GM19397 (cell line): ENCODE data around the gene FANCC.

Source experiments
- ATAC-seq: cut with Tn5 transposase; IDR thresholded peaks from one replicate; pipeline ENCODE4 v1.9.1; 2021; ENCODE audit warnings: mild to moderate bottlenecking, moderate library complexity; ENCODE audit not compliant: unreplicated experiment

The FANCC gene

GRCh38 chr9:95104581-95104960 is 212.9 kb downstream of the FANCC start:
- ATAC-seq = no peak

- no peak for ATAC-seq
Measured at GRCh38 chr9:95103871-95104580, 213.5 kb downstream of the FANCC start.

DNA sequence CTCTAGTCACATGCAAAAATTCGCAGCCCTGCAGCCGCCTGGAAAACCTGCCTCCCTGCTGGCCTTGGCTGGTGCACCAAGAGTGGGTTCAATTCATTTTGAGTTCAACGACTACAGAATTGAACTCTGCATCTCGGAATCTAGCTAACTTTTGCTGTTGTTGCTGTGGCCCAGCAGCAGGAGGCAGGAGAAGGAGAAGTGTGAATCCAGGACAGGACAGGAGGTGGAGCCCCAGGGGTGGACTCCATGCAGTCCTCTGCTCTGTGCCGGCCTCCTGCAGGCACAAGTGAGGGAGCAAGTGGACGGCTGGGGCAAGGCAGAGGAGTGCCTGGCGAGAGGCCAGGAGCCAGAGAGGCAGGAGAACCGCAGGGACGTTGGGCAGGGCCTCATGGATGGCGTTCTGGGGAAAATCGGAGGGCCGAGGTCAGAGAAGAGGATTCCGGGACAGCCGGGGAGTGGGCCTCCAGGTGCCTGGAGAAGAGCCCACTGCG is 214.2 kb downstream of the FANCC start:
- no peak for ATAC-seq

- no peak for ATAC-seq
Measured at GRCh38 chr9:95102572-95102971, 214.9 kb downstream of the FANCC start.

- ATAC-seq = no peak
Measured at GRCh38 chr9:95102001-95102433, 215.5 kb downstream of the FANCC start.

GRCh38 chr9:95101326-95101725 is 216.2 kb downstream of the FANCC start:
- ATAC-seq = no peak

DNA sequence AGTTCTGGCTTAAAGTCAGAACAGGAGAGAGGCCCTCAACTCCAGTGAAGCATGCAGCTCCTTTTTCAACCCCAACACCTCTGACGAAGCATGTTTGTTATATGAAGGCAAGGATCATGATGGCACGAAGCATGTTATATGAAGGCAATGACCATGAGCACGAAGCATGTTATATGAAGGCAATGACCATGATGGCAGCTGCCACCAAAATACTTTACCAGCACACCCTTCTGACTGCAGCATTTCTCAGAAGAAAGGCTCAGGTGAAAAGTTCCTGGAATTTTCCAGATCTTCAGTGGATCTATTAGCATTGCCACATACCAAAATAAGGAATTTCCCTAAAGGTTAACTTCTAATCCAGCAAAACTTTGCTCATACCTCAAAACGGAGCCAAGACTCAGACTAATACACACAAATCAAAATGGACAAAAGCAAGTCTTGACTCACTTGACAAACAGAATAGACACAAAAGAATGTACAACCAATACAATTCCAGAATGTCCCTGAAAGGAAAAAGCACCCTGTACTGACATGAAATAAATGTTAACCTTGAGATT is 217.4 kb downstream of the FANCC start:
- no peak for ATAC-seq

- ATAC-seq = no peak
Measured at GRCh38 chr9:95099321-95100070, 218.0 kb downstream of the FANCC start.

DNA sequence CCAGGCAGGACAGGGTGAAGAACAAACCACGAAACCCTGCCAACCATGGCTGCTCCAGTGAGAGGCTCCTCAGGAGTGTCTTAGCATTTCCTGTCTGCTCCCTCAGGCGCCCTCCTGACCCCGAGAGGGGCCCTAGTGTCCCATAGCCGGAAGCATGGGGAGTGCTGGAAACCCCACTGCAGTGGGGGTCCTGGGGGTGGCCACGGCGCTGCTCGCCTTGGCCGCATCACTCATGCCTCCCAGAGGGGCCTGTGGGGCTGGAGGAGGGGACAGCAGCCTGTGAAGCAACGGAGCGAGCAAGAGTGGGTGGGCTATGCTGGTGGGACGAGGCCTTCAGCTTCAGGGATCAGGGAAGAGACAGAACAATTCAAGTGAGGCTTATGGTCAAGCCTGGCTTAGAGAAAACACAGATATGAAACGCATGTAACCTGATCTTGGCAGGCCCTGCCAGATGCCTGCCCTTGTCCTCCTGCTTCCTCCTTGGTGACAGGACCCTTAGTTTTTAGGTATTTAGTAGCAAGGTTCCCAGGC is 219.1 kb downstream of the FANCC start:
- no peak for ATAC-seq

GRCh38 chr9:95097279-95097678 is 220.2 kb downstream of the FANCC start:
- ATAC-seq = no peak

- no peak for ATAC-seq
Measured at GRCh38 chr9:95096807-95097206, 220.7 kb downstream of the FANCC start.

- ATAC-seq = no peak
Measured at GRCh38 chr9:95096381-95096780, 221.1 kb downstream of the FANCC start.

DNA sequence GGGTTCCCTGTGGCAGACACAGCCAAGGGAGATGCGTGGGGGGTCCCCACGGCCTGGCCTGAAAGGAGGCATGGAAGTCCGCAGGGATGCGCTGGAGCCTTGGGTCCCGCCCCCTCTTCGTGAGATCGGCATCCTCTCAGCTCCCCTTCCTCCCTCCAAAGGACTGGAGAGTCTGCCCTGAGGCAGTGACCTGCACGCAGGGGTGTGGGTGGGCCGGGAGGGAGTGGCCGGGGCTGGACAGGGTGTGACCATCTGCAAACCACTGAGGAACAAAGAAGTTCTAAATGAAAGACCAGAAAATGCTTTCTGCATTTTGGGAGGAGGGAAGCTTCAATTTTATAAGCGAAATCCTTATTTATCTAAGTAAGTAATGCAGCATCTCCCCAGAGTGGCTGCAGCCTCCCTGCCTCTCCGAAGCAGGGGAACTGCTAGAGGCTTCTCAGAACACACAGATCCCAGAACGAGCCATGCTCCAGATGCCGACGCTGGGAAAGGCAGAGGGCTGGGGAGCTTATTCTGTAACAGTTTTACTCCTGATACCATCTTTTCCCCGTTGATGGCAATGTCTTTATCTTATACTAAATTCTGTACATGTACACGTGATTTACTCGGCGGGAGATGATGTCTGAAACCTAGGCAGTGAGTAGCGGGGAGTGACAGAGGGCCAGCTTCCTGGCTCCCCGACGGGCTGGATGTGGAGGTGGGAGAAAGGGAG is 221.7 kb downstream of the FANCC start:
- no peak for ATAC-seq

DNA sequence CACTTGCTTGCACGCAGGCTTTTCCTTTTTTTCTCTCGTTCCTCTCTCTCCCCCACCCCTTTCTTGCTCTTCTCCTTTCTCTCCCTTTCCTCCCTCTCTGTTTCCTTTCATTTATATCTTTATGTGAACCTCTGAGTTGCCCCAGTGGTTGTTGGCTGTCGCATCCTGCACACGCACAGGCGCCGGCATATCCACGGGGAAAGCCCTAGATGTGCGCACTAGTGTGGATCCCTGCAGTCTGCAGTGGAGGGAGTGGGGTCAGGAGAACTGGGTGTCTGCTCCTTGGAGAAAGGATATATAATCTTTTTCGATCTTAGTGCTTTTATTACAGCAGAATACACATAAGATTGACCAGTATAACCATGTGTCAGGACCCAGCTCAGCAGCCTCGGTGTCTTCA is 223.5 kb downstream of the FANCC start:
- no peak for ATAC-seq

DNA sequence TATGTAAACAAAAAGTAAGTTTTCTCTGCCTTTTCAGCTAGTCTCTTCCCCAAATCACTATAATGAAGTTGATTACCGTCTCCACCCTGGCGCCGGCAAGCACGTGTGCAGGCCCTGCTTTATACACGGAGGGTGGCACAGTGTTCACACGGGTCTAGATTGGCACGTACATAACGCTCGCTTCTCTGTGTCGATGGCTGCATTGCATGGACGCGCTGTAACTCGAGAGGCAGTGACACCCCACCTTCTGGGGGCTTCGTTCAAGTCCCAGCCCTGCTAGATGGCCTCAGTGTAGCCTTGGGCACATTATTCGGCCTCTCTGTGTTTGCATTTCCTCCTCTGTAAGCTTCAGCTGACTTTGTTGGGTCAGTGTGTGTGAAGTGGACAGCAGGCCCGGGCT is 223.9 kb downstream of the FANCC start:
- ATAC-seq = no peak

DNA sequence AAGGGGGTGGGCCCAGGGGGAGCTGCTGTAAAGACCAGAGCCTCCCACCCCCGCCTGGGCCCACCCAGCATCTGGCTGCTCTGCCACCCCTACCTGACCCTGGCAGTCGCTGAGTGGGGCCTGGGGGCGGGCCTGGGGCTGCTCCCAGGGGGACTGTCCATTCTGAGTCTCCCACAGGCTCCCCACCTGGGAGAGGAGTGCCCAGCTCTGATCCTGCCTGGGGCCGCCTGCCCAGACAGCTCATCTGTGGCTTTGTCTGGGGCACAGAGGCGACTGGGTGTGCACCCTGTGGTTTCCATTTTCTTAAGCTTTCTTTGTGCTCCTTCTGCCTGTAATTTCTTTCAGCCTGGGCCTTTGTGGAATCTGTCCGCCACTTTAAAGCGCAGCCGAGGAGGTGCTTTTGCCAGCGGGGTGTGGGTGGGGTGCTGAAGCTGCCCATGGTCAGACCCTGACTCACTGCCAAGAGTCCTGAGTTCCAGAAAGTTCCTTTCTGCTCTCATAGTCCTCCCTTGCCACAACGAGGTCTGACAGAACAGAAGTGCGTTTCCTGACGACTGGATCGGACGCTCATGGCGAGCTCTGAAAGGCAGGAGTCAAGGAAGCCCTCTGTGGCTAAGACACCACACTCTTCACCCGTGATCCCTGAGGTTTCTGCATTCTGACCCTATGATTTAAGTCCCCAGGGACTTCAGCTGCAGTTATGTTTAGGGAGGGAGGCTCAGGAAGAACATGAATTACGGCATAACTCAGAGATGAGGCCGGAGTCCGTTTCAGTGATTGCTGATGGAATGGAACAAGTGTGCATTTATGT is 225.0 kb downstream of the FANCC start:
- ATAC-seq = no peak

GRCh38 chr9:95091601-95092261 is 225.8 kb downstream of the FANCC start:
- ATAC-seq = no peak

GRCh38 chr9:95090871-95091577 is 226.5 kb downstream of the FANCC start:
- no peak for ATAC-seq
